Renal cortex interstitium (tissue), 11 donors: Measurements from ENCODE around the gene VPREB3. TPM values are rescaled to one million over a fixed set of nuclear protein-coding genes. Genes with fewer than 3 reads are reported as not detected.

Source experiments
- DNase-seq, 11 donors: peaks; one replicate each; pipeline ENCODE4 v3.0.0-alpha.2; 2013; ENCODE audit warnings: low read depth in 9 of 11, low spot score in 4 of 11; ENCODE audit errors: extremely low read depth in 1 of 11
- polyA plus RNA-seq, 3 donors: library from polyadenylated mRNA; unstranded; fragments of 120-200 nt; gene quantifications; one replicate each; pipeline ENCODE4 v1.2.1, GENCODE V29; 2013; ENCODE audit not compliant: insufficient read length in 3 of 3

The VPREB3 gene
- polyA plus RNA-seq, 3 donors: 0.50 to 1.2 (median 0.96) TPM

- DNase-seq: no peak
Observed at GRCh38 chr22:23714596-23715578, 39.3 kb downstream of the VPREB3 start.

- no peak for DNase-seq
Observed at GRCh38 chr22:23713696-23714595, 40.3 kb downstream of the VPREB3 start.

- no peak for DNase-seq
Observed at GRCh38 chr22:23712256-23712655, 42.0 kb downstream of the VPREB3 start.

- DNase-seq: no peak
Observed at GRCh38 chr22:23709107-23709506, 45.1 kb downstream of the VPREB3 start.

- no peak for DNase-seq
Observed at GRCh38 chr22:23708270-23708669, 46.0 kb downstream of the VPREB3 start.

- no peak for DNase-seq
Observed at GRCh38 chr22:23705358-23705757, 48.9 kb downstream of the VPREB3 start.

- DNase-seq: no peak
Observed at GRCh38 chr22:23704829-23705228, 49.4 kb downstream of the VPREB3 start.

GRCh38 chr22:23704062-23704461 is 50.2 kb downstream of the VPREB3 start:
- DNase-seq: no peak

Other genes starting within 250 kb of the VPREB3 start
- 1 to 10 TPM in 1 of 3 donors, under 1 TPM in 2; 0.28 to 1.9 (median 0.88) TPM for gene IGLL1, start 174.1 kb downstream of the VPREB3 start, polyA plus RNA-seq
- 1 to 10 TPM; 1.9 to 3.3 (median 2.9) TPM for gene DRICH1, start 122.1 kb downstream of the VPREB3 start, polyA plus RNA-seq
- gene RGL4, start 63.4 kb downstream of the VPREB3 start, polyA plus RNA-seq: 1 to 10 TPM; 2.3 to 6.7 (median 2.8) TPM
- gene ZNF70, start 3.3 kb downstream of the VPREB3 start, polyA plus RNA-seq: 1 to 10 TPM; 5.9 to 7.6 (median 5.9) TPM
- gene C22orf15, start 8.6 kb upstream of the VPREB3 start, polyA plus RNA-seq: 1 to 10 TPM; 2.4 to 3.5 (median 3.2) TPM
- 100 to 1,000 TPM in 1 of 3 donors, 10 to 100 TPM in 2; 62.2 to 122 (median 98.4) TPM for gene CHCHD10, start 13.5 kb upstream of the VPREB3 start, polyA plus RNA-seq
- gene MMP11, start 18.4 kb upstream of the VPREB3 start, polyA plus RNA-seq: 10 to 100 TPM; 16.8 to 21.6 (median 20.2) TPM
- 100 to 1,000 TPM; 158 to 212 (median 202) TPM for gene SMARCB1, start 32.5 kb upstream of the VPREB3 start, polyA plus RNA-seq
- 1 to 10 TPM; 3.8 to 6.4 (median 6.0) TPM for gene DERL3, start 84.6 kb upstream of the VPREB3 start, polyA plus RNA-seq
- 10 to 100 TPM; 28.2 to 53.7 (median 31.6) TPM for gene SLC2A11, start 103.5 kb upstream of the VPREB3 start, polyA plus RNA-seq
- 100 to 1,000 TPM; 170 to 335 (median 300) TPM for gene MIF, start 140.0 kb upstream of the VPREB3 start, polyA plus RNA-seq
- 10 to 100 TPM; 13.0 to 16.1 (median 13.1) TPM for gene GSTT2B, start 206.8 kb upstream of the VPREB3 start, polyA plus RNA-seq
- gene DDTL, start 212.5 kb upstream of the VPREB3 start, polyA plus RNA-seq: 1 to 10 TPM; 7.6 to 9.7 (median 8.0) TPM
- gene DDT, start 220.0 kb upstream of the VPREB3 start, polyA plus RNA-seq: 10 to 100 TPM; 73.3 to 91.4 (median 85.5) TPM
- 1 to 10 TPM in 2 of 3 donors, not detected in 1; 1.8 to 2.5 TPM for gene GSTT2, start 225.7 kb upstream of the VPREB3 start, polyA plus RNA-seq